AG09309 (cell line): ENCODE measurements around the gene PSMC1.

ENCODE experiments used
- DNase-seq: peaks from one replicate; pipeline ENCODE4 v3.0.0-alpha.2; 2010; ENCODE audit warnings: low read depth
- H3K4me3 ChIP-seq: 2 replicates; pipeline ENCODE4 v1.5.1; 2011; ENCODE audit warnings: mild to moderate bottlenecking, low read depth, low read length, moderate library complexity; ENCODE audit not compliant: control insufficient read depth
- TF ChIP-seq, protein P1 (sequence below): IDR thresholded peaks from 2 replicates; pipeline ENCODE4 v1.5.1; 2011; ENCODE audit warnings: mild to moderate bottlenecking, low read depth, low read length, inconsistent platforms; ENCODE audit not compliant: insufficient read depth, control insufficient read depth; ENCODE audit errors: missing control alignments

The PSMC1 gene

DNA sequence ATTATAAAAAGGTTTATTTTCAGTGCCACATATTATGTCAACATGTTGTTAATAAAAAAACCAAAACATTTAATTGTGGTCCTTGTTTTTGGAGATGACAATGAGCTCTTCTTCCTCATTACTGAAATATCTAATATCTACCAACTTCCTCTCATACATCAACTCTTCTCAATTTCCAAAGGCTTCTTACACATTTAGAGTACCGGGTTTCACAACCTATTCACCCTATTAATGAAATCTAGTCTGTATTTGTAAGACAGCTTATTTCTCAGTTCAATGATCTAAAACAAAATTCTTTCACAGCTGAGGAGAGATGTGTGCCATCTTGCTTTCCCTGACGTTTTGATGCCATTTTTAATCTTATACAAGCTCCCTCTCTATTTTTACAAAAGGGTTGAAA, 60.9 kb downstream of the PSMC1 start:
- H3K4me3 ChIP-seq = no peak overlapping the region
- TF ChIP-seq, protein P1, sequence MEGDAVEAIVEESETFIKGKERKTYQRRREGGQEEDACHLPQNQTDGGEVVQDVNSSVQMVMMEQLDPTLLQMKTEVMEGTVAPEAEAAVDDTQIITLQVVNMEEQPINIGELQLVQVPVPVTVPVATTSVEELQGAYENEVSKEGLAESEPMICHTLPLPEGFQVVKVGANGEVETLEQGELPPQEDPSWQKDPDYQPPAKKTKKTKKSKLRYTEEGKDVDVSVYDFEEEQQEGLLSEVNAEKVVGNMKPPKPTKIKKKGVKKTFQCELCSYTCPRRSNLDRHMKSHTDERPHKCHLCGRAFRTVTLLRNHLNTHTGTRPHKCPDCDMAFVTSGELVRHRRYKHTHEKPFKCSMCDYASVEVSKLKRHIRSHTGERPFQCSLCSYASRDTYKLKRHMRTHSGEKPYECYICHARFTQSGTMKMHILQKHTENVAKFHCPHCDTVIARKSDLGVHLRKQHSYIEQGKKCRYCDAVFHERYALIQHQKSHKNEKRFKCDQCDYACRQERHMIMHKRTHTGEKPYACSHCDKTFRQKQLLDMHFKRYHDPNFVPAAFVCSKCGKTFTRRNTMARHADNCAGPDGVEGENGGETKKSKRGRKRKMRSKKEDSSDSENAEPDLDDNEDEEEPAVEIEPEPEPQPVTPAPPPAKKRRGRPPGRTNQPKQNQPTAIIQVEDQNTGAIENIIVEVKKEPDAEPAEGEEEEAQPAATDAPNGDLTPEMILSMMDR = no peak
- DNase-seq = no peak

DNA sequence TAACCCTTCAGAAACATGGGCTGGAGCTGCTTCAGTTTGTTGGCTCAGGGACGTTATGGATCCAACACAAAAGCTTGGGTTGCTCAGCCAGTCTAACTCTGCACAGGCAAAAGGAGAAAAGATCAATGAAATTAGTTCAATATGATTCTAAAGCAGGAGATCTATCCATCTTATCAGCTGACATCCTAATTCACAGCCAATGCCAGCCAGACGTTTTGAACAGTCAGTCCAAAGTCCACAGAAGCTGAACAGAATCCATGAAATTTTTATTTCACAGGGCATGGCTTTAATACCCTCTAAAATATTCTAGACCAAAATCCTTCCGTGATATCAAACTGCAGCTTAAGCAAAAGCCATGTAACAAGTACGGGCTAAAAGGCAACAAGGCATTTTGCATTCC, 61.7 kb downstream of the PSMC1 start:
- no peak for DNase-seq
- TF ChIP-seq, protein P1 = no peak

DNA sequence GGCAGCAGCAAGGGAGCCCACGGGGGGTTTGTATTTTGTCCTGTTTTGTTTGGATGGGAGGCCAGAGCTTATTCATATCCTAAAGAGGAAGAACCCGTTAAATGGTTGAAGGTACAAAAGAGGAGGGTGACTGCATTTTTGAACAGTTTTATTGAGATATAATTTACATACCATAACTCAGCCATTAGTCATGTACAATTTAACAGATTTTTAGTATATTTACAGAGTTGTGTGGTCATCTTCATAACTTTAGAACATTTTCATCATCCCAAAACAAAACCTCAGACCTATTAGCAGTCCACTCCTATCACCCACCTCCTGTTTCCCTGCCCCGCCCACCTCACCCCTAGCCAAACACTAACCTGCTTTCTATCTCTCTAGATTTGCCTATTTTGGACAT, 62.8 kb downstream of the PSMC1 start:
- TF ChIP-seq, protein P1 = no peak
- DNase-seq = no peak
- no peak overlapping the region for H3K4me3 ChIP-seq

More for the DNA sequence above, 61.7 kb downstream of the PSMC1 start:
- H3K4me3 ChIP-seq = no peak overlapping the region

DNA sequence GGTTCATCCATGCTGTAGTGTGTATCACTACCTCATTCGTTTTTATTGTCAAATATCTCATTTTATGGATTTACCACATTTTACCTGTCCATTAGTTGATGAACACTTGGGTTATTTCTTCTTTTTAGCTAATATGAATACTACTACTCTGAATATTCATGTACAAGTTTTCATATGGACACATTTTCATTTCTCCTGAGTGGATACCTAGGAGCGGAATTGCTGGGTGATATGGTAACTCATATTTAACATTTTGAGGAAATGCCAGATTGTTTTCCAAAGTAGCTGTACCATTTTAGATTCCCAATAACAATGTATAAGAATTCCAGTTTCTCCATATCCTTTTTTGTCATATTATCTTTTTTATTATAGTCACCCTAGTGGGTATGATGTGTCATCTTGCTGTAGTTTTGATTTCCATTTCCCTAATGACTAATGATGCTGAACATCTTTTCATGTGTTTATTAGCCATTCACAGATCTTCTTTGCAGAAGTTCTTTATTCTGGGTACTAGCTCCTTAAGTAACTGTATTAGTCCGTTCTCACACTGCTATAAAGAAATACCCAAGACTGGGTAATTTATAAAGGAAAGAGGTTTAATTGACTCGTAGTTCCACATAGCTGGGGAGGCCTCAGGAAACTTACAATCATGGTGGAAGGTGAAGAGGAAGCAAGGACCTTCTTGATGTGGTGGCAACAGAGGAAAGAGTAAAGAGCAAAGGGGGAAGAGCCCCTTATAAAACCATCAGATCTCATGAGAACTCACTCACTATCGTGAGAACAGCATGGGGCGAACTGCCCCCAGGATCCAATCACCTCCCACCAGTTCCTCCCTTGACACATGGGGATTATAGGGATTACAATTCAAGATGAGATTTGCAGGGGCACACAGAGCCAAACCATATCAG, 63.5 kb downstream of the PSMC1 start:
- H3K4me3 ChIP-seq = no peak overlapping the region
- TF ChIP-seq, protein P1 = no peak
- no peak for DNase-seq

DNA sequence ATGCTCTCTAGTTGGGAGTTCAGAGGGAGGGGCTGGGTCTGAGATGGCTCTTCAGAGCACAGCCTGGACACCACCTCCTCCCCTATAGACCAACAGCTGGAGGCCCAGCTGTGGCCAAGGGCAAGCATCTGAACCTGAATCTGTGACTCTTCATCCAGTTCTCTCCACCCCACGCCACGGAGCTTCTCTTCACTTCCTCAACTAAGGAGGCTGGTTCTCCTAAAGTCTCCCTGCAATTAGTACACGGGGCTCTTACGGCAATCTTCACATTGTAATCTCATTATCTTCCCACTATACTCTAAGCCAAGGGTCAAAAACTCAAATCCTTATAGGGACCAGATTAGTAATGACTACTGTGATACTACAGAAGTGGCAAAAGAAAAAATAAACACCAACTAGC, 65.5 kb downstream of the PSMC1 start:
- TF ChIP-seq, protein P1 = no peak
- DNase-seq = no peak
- H3K4me3 ChIP-seq = no peak overlapping the region
